ENCODE data around the gene CRISPLD2. TPM values are rescaled to one million over a fixed set of nuclear protein-coding genes. Genes with fewer than 3 reads are reported as not detected.

The CRISPLD2 gene
- total and polyA plus RNA-seq, 9 of the 15 experiments (the other 6 are each of a cell fraction or from before 2014, with no cell fraction given) = 0.03 to 0.24 (median 0.04) TPM; not detected in 4

DNA sequence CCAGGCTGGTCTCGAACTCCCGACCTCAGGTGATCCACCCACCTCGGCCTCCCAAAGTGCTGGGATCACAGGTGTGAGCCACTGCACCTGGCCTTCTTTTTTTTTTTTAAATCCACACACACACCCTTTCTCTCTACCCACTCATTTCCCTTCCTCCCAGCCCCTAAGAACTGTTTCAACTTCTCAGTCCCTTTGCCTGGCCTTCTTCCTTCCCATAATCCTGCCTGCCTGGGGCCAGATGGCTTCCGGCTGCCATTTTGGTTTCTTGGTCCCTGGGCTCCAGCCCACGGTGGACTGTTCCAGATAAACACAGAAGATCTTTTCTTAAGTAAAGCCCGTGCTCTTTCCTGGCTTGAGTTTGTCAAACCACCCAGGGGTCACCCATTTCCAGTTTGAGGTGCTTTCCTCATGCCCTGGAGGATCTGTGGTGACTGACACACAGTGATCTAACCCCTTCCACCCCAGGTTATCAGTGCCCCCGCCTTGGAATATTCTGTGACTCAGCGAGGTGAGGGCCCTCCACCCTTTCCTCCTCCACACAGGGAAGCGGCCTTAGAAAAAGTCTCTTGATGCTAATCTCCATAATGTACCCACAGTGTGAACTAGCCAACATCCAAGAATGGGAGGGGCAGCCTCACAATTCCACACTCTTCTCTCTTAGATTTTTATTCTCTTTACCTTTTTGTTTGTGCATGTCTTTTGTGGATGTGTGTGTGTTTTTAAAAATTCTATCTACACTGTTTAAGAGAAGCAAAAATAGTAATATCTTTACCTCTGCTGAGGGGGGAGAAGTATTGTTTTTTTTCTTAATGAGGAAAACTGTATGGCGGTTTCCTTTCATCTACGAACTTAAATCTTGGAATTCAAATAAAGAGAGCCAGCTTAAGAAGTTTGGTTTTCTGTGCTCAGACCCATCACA, 60.0 kb downstream of the CRISPLD2 start (continued):
- TF ChIP-seq, protein P1, sequence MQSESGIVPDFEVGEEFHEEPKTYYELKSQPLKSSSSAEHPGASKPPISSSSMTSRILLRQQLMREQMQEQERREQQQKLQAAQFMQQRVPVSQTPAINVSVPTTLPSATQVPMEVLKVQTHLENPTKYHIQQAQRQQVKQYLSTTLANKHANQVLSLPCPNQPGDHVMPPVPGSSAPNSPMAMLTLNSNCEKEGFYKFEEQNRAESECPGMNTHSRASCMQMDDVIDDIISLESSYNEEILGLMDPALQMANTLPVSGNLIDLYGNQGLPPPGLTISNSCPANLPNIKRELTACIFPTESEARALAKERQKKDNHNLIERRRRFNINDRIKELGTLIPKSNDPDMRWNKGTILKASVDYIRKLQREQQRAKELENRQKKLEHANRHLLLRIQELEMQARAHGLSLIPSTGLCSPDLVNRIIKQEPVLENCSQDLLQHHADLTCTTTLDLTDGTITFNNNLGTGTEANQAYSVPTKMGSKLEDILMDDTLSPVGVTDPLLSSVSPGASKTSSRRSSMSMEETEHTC (IDR thresholded peaks at IDR 0.05) = peak; percentile 71; the same call in 1 of the 2 replicates
- TF ChIP-seq SREBF1 (IDR thresholded peaks at IDR 0.05; ENCODE audit: borderline replicate concordance, low read depth, low read length) (no peak), DACH1 (IDR thresholded peaks at IDR 0.05; ENCODE audit: partially characterized antibody) (no peak), BRD9 (IDR thresholded peaks at IDR 0.05; ENCODE audit: low read depth, partially characterized antibody) (peak; percentile 79), MXI1 (IDR thresholded peaks at IDR 0.05; ENCODE audit: low read depth, low read length) (no peak), SIX5 (IDR thresholded peaks at IDR 0.05; ENCODE audit: borderline replicate concordance in 1 of 2, insufficient read depth in 1 of 2, low read depth in 1 of 2, low read length in 2 of 2) (no peak), DMBX1 (CRISPR knock-in tag; IDR thresholded peaks at IDR 0.05; ENCODE audit: borderline replicate concordance) (peak; percentile 89; the same call in 1 of the 2 replicates)
- TF ChIP-seq, protein P2, sequence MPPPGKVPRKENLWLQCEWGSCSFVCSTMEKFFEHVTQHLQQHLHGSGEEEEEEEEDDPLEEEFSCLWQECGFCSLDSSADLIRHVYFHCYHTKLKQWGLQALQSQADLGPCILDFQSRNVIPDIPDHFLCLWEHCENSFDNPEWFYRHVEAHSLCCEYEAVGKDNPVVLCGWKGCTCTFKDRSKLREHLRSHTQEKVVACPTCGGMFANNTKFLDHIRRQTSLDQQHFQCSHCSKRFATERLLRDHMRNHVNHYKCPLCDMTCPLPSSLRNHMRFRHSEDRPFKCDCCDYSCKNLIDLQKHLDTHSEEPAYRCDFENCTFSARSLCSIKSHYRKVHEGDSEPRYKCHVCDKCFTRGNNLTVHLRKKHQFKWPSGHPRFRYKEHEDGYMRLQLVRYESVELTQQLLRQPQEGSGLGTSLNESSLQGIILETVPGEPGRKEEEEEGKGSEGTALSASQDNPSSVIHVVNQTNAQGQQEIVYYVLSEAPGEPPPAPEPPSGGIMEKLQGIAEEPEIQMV (tag; conservative IDR thresholded peaks at IDR 0.05; ENCODE audit: low read depth) = peak; percentile 60; the same call in 1 of the 2 replicates
- TF ChIP-seq, protein P3, sequence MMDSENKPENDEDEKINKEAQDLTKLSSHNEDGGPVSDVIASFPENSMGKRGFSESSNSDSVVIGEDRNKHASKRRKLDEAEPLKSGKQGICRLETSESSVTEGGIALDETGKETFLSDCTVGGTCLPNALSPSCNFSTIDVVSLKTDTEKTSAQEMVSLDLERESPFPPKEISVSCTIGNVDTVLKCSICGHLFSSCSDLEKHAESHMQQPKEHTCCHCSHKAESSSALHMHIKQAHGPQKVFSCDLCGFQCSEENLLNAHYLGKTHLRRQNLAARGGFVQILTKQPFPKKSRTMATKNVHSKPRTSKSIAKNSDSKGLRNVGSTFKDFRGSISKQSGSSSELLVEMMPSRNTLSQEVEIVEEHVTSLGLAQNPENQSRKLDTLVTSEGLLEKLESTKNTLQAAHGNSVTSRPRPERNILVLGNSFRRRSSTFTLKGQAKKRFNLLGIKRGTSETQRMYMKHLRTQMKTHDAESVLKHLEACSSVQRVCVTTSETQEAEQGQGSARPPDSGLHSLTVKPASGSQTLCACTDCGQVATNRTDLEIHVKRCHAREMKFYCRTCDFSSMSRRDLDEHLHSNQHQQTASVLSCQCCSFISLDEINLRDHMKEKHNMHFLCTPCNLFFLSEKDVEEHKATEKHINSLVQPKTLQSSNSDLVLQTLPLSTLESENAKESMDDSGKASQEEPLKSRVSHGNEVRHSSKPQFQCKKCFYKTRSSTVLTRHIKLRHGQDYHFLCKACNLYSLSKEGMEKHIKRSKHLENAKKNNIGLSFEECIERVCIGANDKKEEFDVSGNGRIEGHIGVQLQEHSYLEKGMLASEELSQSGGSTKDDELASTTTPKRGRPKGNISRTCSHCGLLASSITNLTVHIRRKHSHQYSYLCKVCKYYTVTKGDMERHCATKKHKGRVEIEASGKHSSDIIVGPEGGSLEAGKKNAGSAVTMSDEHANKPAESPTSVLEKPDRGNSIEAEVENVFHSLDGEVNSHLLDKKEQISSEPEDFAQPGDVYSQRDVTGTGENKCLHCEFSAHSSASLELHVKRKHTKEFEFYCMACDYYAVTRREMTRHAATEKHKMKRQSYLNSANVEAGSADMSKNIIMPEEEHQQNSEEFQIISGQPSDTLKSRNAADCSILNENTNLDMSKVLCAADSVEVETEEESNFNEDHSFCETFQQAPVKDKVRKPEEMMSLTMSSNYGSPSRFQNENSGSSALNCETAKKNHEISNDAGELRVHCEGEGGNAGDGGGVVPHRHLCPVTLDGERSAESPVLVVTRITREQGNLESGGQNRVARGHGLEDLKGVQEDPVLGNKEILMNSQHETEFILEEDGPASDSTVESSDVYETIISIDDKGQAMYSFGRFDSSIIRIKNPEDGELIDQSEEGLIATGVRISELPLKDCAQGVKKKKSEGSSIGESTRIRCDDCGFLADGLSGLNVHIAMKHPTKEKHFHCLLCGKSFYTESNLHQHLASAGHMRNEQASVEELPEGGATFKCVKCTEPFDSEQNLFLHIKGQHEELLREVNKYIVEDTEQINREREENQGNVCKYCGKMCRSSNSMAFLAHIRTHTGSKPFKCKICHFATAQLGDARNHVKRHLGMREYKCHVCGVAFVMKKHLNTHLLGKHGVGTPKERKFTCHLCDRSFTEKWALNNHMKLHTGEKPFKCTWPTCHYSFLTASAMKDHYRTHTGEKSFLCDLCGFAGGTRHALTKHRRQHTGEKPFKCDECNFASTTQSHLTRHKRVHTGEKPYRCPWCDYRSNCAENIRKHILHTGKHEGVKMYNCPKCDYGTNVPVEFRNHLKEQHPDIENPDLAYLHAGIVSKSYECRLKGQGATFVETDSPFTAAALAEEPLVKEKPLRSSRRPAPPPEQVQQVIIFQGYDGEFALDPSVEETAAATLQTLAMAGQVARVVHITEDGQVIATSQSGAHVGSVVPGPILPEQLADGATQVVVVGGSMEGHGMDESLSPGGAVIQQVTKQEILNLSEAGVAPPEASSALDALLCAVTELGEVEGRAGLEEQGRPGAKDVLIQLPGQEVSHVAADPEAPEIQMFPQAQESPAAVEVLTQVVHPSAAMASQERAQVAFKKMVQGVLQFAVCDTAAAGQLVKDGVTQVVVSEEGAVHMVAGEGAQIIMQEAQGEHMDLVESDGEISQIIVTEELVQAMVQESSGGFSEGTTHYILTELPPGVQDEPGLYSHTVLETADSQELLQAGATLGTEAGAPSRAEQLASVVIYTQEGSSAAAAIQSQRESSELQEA (IDR thresholded peaks at IDR 0.05; ENCODE audit: low read depth) = no peak
